GM12891 (cell line): ENCODE measurements around the gene ZNF329.
"Not testable (repeated sequence)": the region's sequence is repeated elsewhere in the genome, so short reads cannot be mapped to it uniquely, and the experiment has no call there.

Source experiments
- POLR2A ChIP-seq: IDR thresholded peaks from 2 replicates; pipeline ENCODE4 v1.6.1; 2011; ENCODE audit warnings: low read depth, low read length, control low read depth
- TAF1 ChIP-seq: IDR thresholded peaks from 2 replicates; pipeline ENCODE4 v1.6.1; 2011; ENCODE audit warnings: low read depth, low read length, control low read depth

DNA sequence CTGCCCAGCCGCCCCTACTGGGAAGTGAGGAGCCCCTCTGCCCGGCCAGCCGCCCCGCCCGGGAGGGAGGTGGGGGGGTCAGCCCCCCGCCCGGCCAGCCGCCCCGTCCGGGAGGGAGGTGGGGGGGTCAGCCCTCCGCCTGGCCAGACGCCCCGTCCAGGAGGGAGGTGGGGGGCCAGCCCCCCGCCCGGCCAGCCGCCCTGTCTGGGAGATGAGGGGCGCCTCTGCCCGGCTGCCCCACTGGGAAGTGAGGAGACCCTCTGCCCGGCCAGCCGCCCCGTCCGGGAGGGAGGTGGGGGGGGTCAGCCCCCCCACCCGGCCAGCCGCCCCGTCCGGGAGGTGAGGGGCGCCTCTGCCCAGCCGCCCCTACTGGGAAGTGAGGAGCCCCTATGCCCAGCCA, 3.1 kb downstream of the ZNF329 start:
- TF ChIP-seq POLR2A, TAF1: not testable (repeated sequence)
